ENCODE data around the gene RYR3. TPM values are rescaled to one million over a fixed set of nuclear protein-coding genes. Genes with fewer than 3 reads are reported as not detected.

The RYR3 gene
- total RNA-seq, 1 experiment from 2014 or later, result 0.66 TPM

DNA sequence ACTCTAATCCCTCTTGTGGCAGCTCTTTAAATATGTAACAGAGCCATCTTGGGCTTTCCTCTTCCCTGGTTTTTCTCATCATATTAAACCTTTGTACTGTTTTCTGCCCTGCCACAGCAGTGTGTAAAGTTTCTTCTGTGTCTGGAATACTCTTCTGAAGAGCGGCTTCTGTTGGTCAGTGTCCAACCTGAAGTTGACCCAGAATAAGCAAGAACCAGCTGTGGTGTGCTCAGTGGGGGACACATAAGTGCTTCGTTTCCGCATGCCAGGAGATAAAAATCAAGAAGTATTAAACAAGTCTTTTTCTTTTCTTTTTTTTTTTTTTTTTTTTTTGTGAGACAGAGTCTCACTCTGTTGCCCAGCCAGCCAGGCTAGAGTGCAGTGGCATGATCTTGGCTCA, 484.3 kb downstream of the RYR3 start:
- no peak overlapping the region for H3K27ac Mint-ChIP-seq (ENCODE audit: unreplicated experiment)
- CTCF ChIA-PET, result no interaction called here

DNA sequence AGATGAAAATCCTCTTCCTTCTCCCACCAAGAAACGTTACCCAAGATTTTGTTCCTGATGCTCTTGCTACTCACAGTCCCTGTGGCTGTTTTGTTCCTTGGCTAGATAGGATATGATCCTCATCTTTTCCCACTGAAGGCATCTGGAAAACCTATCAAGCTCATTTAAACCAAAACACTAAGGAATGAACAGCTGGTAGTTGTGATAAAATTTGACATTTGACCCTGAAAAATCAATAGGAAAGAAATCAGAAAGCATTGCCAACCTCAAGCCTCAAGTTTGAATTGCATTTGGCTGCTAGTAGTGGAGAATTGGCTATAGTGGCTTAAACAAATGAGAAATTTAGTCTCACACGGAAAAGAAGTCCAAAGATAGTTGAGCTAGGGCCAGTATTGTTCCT, 486.9 kb downstream of the RYR3 start:
- TF ChIP-seq, protein P1, sequence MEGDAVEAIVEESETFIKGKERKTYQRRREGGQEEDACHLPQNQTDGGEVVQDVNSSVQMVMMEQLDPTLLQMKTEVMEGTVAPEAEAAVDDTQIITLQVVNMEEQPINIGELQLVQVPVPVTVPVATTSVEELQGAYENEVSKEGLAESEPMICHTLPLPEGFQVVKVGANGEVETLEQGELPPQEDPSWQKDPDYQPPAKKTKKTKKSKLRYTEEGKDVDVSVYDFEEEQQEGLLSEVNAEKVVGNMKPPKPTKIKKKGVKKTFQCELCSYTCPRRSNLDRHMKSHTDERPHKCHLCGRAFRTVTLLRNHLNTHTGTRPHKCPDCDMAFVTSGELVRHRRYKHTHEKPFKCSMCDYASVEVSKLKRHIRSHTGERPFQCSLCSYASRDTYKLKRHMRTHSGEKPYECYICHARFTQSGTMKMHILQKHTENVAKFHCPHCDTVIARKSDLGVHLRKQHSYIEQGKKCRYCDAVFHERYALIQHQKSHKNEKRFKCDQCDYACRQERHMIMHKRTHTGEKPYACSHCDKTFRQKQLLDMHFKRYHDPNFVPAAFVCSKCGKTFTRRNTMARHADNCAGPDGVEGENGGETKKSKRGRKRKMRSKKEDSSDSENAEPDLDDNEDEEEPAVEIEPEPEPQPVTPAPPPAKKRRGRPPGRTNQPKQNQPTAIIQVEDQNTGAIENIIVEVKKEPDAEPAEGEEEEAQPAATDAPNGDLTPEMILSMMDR (IDR thresholded peaks at IDR 0.05; ENCODE audit: insufficient read depth in 1 of 2, low read depth in 1 of 2, low read length in 1 of 2, severe bottlenecking in 1 of 2, unreplicated experiment in 1 of 2), result no peak
- no peaks in the 10 kb centered on the region for H3K27me3 ChIP-seq (replicated peaks; ENCODE audit: control insufficient read depth, insufficient read depth, low read length)
- intact Hi-C loops (cut with micrococcal nuclease; ENCODE audit: unreplicated experiment), result no loop called here
- POLR2A ChIA-PET, result no interaction called here
- CTCF ChIA-PET, result no interaction called here
- no peaks in the 10 kb centered on the region for H3K9me3 Mint-ChIP-seq (ENCODE audit: unreplicated experiment)
- H3K4me1 ChIP-seq, result no peaks in the 10 kb centered on the region
- peaks cover 7% of the 10 kb centered on the region for H3K4me1 Mint-ChIP-seq (ENCODE audit: low read depth, unreplicated experiment)
- DNase-seq, result no peak
- H3K36me3 Mint-ChIP-seq (ENCODE audit: insufficient read depth, unreplicated experiment), result no peaks in the 10 kb centered on the region
- BruUV-seq (replicated peaks), result no TSS peak
- no peak overlapping the region for H3K4me3 Mint-ChIP-seq (ENCODE audit: unreplicated experiment)
- H3K4me3 ChIP-seq (ENCODE audit: low read depth, low read length), result no peak overlapping the region
- no peak overlapping the region for H3K27ac Mint-ChIP-seq (ENCODE audit: unreplicated experiment)
- H3K9me3 ChIP-seq, result no peaks in the 10 kb centered on the region
- no peaks in the 10 kb centered on the region for H3K36me3 ChIP-seq (ENCODE audit: control insufficient read depth, insufficient read depth, low read length)
- H3K27me3 Mint-ChIP-seq (ENCODE audit: insufficient read depth, unreplicated experiment), result peaks cover 9% of the 10 kb centered on the region

More for the DNA sequence above, 484.3 kb downstream of the RYR3 start:
- peaks cover 7% of the 10 kb centered on the region for H3K4me1 Mint-ChIP-seq (ENCODE audit: low read depth, unreplicated experiment)
- no peaks in the 10 kb centered on the region for H3K9me3 Mint-ChIP-seq (ENCODE audit: unreplicated experiment)
- peaks cover 9% of the 10 kb centered on the region for H3K27me3 Mint-ChIP-seq (ENCODE audit: insufficient read depth, unreplicated experiment)
- H3K36me3 Mint-ChIP-seq (ENCODE audit: insufficient read depth, unreplicated experiment), result no peaks in the 10 kb centered on the region
- POLR2A ChIA-PET, result no interaction called here
- no peaks in the 10 kb centered on the region for H3K4me1 ChIP-seq
- TF ChIP-seq, protein P1 (IDR thresholded peaks at IDR 0.05; ENCODE audit: insufficient read depth in 1 of 2, low read depth in 1 of 2, low read length in 1 of 2, severe bottlenecking in 1 of 2, unreplicated experiment in 1 of 2), result no peak
- BruUV-seq (replicated peaks), result no TSS peak
- H3K9me3 ChIP-seq, result no peaks in the 10 kb centered on the region
- H3K27me3 ChIP-seq (replicated peaks; ENCODE audit: control insufficient read depth, insufficient read depth, low read length), result no peaks in the 10 kb centered on the region; the same call in 1 of the 2 replicates
- intact Hi-C loops (cut with micrococcal nuclease; ENCODE audit: unreplicated experiment), result no loop called here
- no peaks in the 10 kb centered on the region for H3K36me3 ChIP-seq (ENCODE audit: control insufficient read depth, insufficient read depth, low read length)
- no peak overlapping the region for H3K4me3 Mint-ChIP-seq (ENCODE audit: unreplicated experiment)
- no peak for DNase-seq
- H3K4me3 ChIP-seq (ENCODE audit: low read depth, low read length), result no peak overlapping the region

DNA sequence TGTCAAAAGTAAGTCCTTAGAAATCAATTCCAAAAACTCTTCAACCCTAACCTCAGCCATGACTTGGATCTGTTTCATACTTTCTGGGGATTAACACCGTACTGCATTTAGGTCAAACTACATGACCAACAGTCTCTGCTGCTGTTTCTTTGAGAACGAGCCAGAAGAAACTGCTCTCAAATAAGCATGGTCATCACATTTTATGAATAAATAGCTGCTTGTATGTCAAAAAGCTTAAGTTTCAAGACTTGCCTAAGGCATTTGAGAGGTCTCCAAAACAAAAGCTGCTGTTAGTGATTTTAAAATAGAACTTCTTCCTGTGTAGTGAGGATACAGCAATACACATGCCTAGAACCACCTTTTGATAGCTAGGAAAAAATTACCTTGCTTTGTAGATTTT, 491.2 kb downstream of the RYR3 start:
- H3K9me3 Mint-ChIP-seq (ENCODE audit: unreplicated experiment), result peaks cover 11% of the 10 kb centered on the region
- DNase-seq, result no peak
- H3K36me3 Mint-ChIP-seq (ENCODE audit: insufficient read depth, unreplicated experiment), result no peaks in the 10 kb centered on the region
- Histone ChIP-seq H3K4me1 (no peaks in the 10 kb centered on the region), H3K4me3 (ENCODE audit: low read depth, low read length) (no peak overlapping the region), H3K36me3 (ENCODE audit: control insufficient read depth, insufficient read depth, low read length) (no peaks in the 10 kb centered on the region), H3K9me3 (no peaks in the 10 kb centered on the region), H3K27me3 (replicated peaks; ENCODE audit: control insufficient read depth, insufficient read depth, low read length) (no peaks in the 10 kb centered on the region)
- intact Hi-C loops (cut with micrococcal nuclease; ENCODE audit: unreplicated experiment), result no loop called here
- ChIA-PET POLR2A (no interaction called here), CTCF (no interaction called here)
- TF ChIP-seq, protein P1 (IDR thresholded peaks at IDR 0.05; ENCODE audit: insufficient read depth in 1 of 2, low read depth in 1 of 2, low read length in 1 of 2, severe bottlenecking in 1 of 2, unreplicated experiment in 1 of 2), result no peak
- no TSS peak for BruUV-seq (replicated peaks)
- no peak overlapping the region for H3K27ac Mint-ChIP-seq (ENCODE audit: unreplicated experiment)
- H3K4me1 Mint-ChIP-seq (ENCODE audit: low read depth, unreplicated experiment), result peaks cover 7% of the 10 kb centered on the region
- peaks cover 11% of the 10 kb centered on the region for H3K27me3 Mint-ChIP-seq (ENCODE audit: insufficient read depth, unreplicated experiment)
- H3K4me3 Mint-ChIP-seq (ENCODE audit: unreplicated experiment), result no peak overlapping the region
